Brain microvascular endothelial cell (primary cell): Measurements from ENCODE around the gene LRRC18.

ENCODE experiments used
- DNase-seq: peaks from one replicate; pipeline ENCODE4 v3.0.0-alpha.2; 2020
- H3K27ac ChIP-seq: fragments of 250-450 bp; sonication (Bioruptor Pico); 2 replicates; pipeline ENCODE4 v1.5.1; 2020; ENCODE audit warnings: mild to moderate bottlenecking, moderate library complexity
- H3K27me3 ChIP-seq: fragments of 250-450 bp; sonication (Bioruptor Pico); replicated peaks from 2 replicates; pipeline ENCODE4 v1.5.1; 2020; ENCODE audit warnings: mild to moderate bottlenecking
- H3K36me3 ChIP-seq: fragments of 250-450 bp; sonication (Bioruptor Pico); replicated peaks from 2 replicates; pipeline ENCODE4 v1.5.1; 2020; ENCODE audit warnings: mild to moderate bottlenecking
- H3K4me3 ChIP-seq: 2 replicates; pipeline ENCODE4 v1.5.1; 2011; ENCODE audit warnings: low read depth, mild to moderate bottlenecking, control low read depth, low read length, moderate library complexity
- CTCF ChIP-seq: IDR thresholded peaks from 2 replicates; pipeline ENCODE4 v1.5.1; 2011; ENCODE audit warnings: low read depth, mild to moderate bottlenecking, moderate library complexity, low read length, control low read depth, inconsistent platforms; ENCODE audit errors: missing control alignments
- in situ Hi-C: cut with HindIII; loops from 2 replicates; pipeline ENCODE4 v1.10.0; 2017; ENCODE audit warnings: low sequenced_read_pairs, low pct_ligation_motif_present

LRRC18 gene

GRCh38 chr10:48939790-48940325 is at the start of gene LRRC18:
LRRC18 (minus strand) TSS chr10:48939840; CDS start chr10:48914155, 25,685 bp downstream.
- H3K4me3 ChIP-seq = no peak within 1 kb of the TSS
- no peak for DNase-seq
- no peak for TF ChIP-seq CTCF
- H3K27me3 ChIP-seq = peaks cover 2% of the 10 kb centered on the region
- H3K27ac ChIP-seq = no peak within 1 kb of the TSS
- in situ Hi-C loops = no loop called here
- H3K36me3 ChIP-seq = no peaks in the 10 kb centered on the region

GRCh38 chr10:48985621-48986158 is 46.0 kb upstream of the LRRC18 start:
- TF ChIP-seq CTCF = no peak
- in situ Hi-C loops = no loop called here

GRCh38 chr10:48983648-48984351 is 44.2 kb upstream of the LRRC18 start:
- Histone ChIP-seq H3K4me3 (no peak overlapping the region), H3K36me3 (no peaks in the 10 kb centered on the region), H3K27ac (no peak overlapping the region), H3K27me3 (no peaks in the 10 kb centered on the region)
- no peak for DNase-seq
- in situ Hi-C loops = no loop called here
- TF ChIP-seq CTCF = no peak

More at GRCh38 chr10:48985621-48986158, 46.0 kb upstream of the LRRC18 start:
- no peak for DNase-seq
- H3K36me3 ChIP-seq = no peaks in the 10 kb centered on the region
- H3K4me3 ChIP-seq = no peak overlapping the region
- H3K27ac ChIP-seq = no peak overlapping the region
- H3K27me3 ChIP-seq = no peaks in the 10 kb centered on the region

GRCh38 chr10:48982584-48982983 is 42.9 kb upstream of the LRRC18 start:
- Histone ChIP-seq H3K27ac (no peak overlapping the region), H3K36me3 (no peaks in the 10 kb centered on the region), H3K4me3 (no peak overlapping the region), H3K27me3 (no peaks in the 10 kb centered on the region)
- no peak for DNase-seq
- in situ Hi-C loops = no loop called here
- TF ChIP-seq CTCF = no peak

- DNase-seq = peak; percentile 23
- H3K27ac ChIP-seq = no peak overlapping the region
- no peaks in the 10 kb centered on the region for H3K36me3 ChIP-seq
- peak; percentile 93 for TF ChIP-seq CTCF
- in situ Hi-C loops = no loop called here
- H3K4me3 ChIP-seq = no peak overlapping the region
- H3K27me3 ChIP-seq = no peaks in the 10 kb centered on the region
Observed at GRCh38 chr10:48981310-48981907, 41.8 kb upstream of the LRRC18 start.
